ENCODE data around the gene LMF1. TPM values are rescaled to one million over a fixed set of nuclear protein-coding genes. Genes with fewer than 3 reads are reported as not detected.

The LMF1 gene
- total RNA-seq, 4 donors from 2014 or later = 21.8 to 47.9 (median 36.0) TPM

DNA sequence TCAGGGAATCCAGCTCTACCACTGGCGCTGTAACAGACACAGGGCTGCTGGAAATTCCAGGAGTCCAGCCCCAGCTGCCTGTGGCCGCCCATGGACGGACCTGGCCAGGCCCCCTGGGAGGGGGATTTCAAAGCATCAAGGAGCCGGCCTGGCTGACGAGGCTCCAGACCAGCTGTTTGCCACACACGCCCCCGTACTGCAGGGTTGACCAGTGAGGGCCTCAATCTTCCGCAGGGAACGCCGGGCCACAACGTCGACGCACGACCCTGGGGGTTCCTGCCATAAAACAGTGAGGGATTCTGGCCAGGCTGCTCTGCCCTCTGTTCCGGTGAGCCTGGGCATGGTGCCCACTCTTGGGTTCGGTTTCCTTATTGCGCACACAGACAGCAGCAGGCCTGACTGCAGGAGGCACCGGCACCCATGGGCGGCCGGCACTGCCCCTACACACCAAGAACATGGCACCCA lies 3.7 kb downstream of the LMF1 start:
- no peak for DNase-seq
- intact Hi-C loops (cut with DNase I; ENCODE audit: low total_unique reads) = no loop called here
- Histone ChIP-seq H3K27me3 (no peaks in the 10 kb centered on the region), H3K4me3 (no peak overlapping the region), H3K4me1 (peaks cover 0 to 6% of the 10 kb centered on the region in 2 donors), H3K36me3 (no peaks in the 10 kb centered on the region), H3K9me3 (no peaks in the 10 kb centered on the region), H3K27ac (no peak overlapping the region)
- TF ChIP-seq CTCF (IDR thresholded peaks at IDR 0.05) = no peak
- TF ChIP-seq POLR2A (IDR thresholded peaks at IDR 0.05) = no peak

GRCh38 chr16:966505-966904 lies 4.3 kb downstream of the LMF1 start:
- Histone ChIP-seq H3K4me3 (no peak overlapping the region), H3K27ac (no peak overlapping the region), H3K27me3 (no peaks in the 10 kb centered on the region), H3K9me3 (no peaks in the 10 kb centered on the region), H3K36me3 (no peaks in the 10 kb centered on the region), H3K4me1 (peaks cover 0 to 6% of the 10 kb centered on the region in 2 donors)
- intact Hi-C loops (cut with DNase I; ENCODE audit: low total_unique reads) = no loop called here
- DNase-seq = no peak
- no peak for TF ChIP-seq CTCF (IDR thresholded peaks at IDR 0.05)
- no peak for TF ChIP-seq POLR2A (IDR thresholded peaks at IDR 0.05)

GRCh38 chr16:966035-966434 lies 4.7 kb downstream of the LMF1 start:
- Histone ChIP-seq H3K27ac (no peak overlapping the region), H3K4me1 (peaks cover 0 to 4% of the 10 kb centered on the region in 2 donors), H3K4me3 (no peak overlapping the region), H3K36me3 (no peaks in the 10 kb centered on the region), H3K27me3 (no peaks in the 10 kb centered on the region), H3K9me3 (no peaks in the 10 kb centered on the region)
- intact Hi-C loops (cut with DNase I; ENCODE audit: low total_unique reads) = no loop called here
- DNase-seq = no peak
- TF ChIP-seq CTCF (IDR thresholded peaks at IDR 0.05) (no peak), POLR2A (IDR thresholded peaks at IDR 0.05) (no peak)

GRCh38 chr16:965487-965886 lies 5.3 kb downstream of the LMF1 start:
- Histone ChIP-seq H3K36me3 (no peaks in the 10 kb centered on the region), H3K27me3 (no peaks in the 10 kb centered on the region), H3K4me3 (no peak overlapping the region), H3K27ac (no peak overlapping the region), H3K4me1 (peaks cover 0 to 3% of the 10 kb centered on the region in 2 donors), H3K9me3 (no peaks in the 10 kb centered on the region)
- no peak for DNase-seq
- TF ChIP-seq CTCF (IDR thresholded peaks at IDR 0.05) = no peak
- TF ChIP-seq POLR2A (IDR thresholded peaks at IDR 0.05) = no peak
- intact Hi-C loops (cut with DNase I; ENCODE audit: low total_unique reads) = no loop called here

DNA sequence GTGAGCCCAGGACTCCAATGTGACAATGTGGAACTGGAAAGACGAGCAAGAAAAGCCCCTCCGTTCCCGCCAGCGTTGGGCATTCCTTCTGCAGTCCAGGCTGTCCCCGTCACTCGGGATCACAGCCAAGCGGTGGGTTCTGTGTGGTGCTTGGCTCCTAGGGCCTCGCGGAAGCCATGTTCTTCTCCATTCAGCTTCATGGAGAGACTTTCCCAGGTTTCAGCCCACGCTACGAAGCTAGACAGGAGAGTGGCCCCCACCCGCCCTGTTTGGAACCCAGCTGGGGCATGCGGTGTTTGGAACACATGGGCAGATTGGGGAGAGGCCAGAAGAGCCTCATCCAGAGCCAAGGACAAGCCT lies 5.8 kb downstream of the LMF1 start:
- no peaks in the 10 kb centered on the region for H3K9me3 ChIP-seq
- peaks cover 0 to 3% of the 10 kb centered on the region in 2 donors for H3K4me1 ChIP-seq
- no peaks in the 10 kb centered on the region for H3K27me3 ChIP-seq
- TF ChIP-seq POLR2A (IDR thresholded peaks at IDR 0.05) (no peak), CTCF (IDR thresholded peaks at IDR 0.05) (no peak)
- no peak for DNase-seq
- no peaks in the 10 kb centered on the region for H3K36me3 ChIP-seq
- H3K27ac ChIP-seq = no peak overlapping the region
- intact Hi-C loops (cut with DNase I; ENCODE audit: low total_unique reads) = no loop called here
- H3K4me3 ChIP-seq = no peak overlapping the region
